Measurements from ENCODE around the gene RIC1. TPM values are rescaled to one million over a fixed set of nuclear protein-coding genes. Genes with fewer than 3 reads are reported as not detected.
"Not testable (repeated sequence)": the region's sequence is repeated elsewhere in the genome, so short reads cannot be mapped to it uniquely, and the experiment has no call there.

The RIC1 gene
- total RNA-seq (2022), result 18.6 and 19.4 TPM in 2 replicates
- Bru-seq, nascent RNA, result percentile 80 among the genes with signal in this experiment
- BruChase-seq, experiment 1, labeled RNA remaining after a 2-hour chase, result percentile 78 among the genes with signal in this experiment
- percentile 68 among the genes with signal in this experiment for BruChase-seq, experiment 2, labeled RNA remaining after a 6-hour chase
- long read RNA-seq, full-length matches to known transcripts, result 7 of 20 reads
- long read RNA-seq, partial matches to known transcripts, result 4 of 20 reads
- long read RNA-seq, other reads (novel, unspliced or antisense), result 9 of 20 reads

GRCh38 chr9:5628530-5629311 is at the start of gene RIC1:
RIC1 (plus strand) TSS chr9:5629107; CDS start chr9:5629310, 203 bp downstream.
- peak within 1 kb of the TSS; percentile 88 for H3K27ac Mint-ChIP-seq (ENCODE audit: unreplicated experiment)
- ChIA-PET POLR2A (interaction anchor here (0.6 to 1.8 kb wide), 8 partner anchors 10 to 380 kb away, joined by 3 to 5 read pairs (median 3); partner anchors contain the start of genes ERMP1 and PLGRKT), CTCF (interaction anchor here (0.6 to 1.4 kb wide), 2 partner anchors 29 to 1466 kb away, joined by 6 to 8 read pairs; no protein-coding TSS in a partner anchor)
- no TSS peak for BruUV-seq (replicated peaks)
- peak within 1 kb of the TSS; percentile 94 for H3K4me3 Mint-ChIP-seq (ENCODE audit: unreplicated experiment)
- no peaks in the 10 kb centered on the region for H3K27me3 Mint-ChIP-seq (ENCODE audit: insufficient read depth, unreplicated experiment)
- Histone ChIP-seq H3K9me3 (no peaks in the 10 kb centered on the region), H3K4me3 (ENCODE audit: low read depth, low read length) (peak within 1 kb of the TSS; percentile 91), H3K36me3 (ENCODE audit: control insufficient read depth, insufficient read depth, low read length) (no peaks in the 10 kb centered on the region), H3K27me3 (replicated peaks; ENCODE audit: control insufficient read depth, insufficient read depth, low read length) (no peaks in the 10 kb centered on the region), H3K4me1 (peaks cover 34% of the 10 kb centered on the region)
- no peaks in the 10 kb centered on the region for H3K9me3 Mint-ChIP-seq (ENCODE audit: unreplicated experiment)
- peaks cover 21% of the 10 kb centered on the region for H3K4me1 Mint-ChIP-seq (ENCODE audit: low read depth, unreplicated experiment)
- DNase-seq, result peak; percentile 85 to 88
- TF ChIP-seq CTCF (IDR thresholded peaks at IDR 0.05; ENCODE audit: insufficient read depth in 1 of 2, low read depth in 1 of 2, low read length in 1 of 2, severe bottlenecking in 1 of 2, unreplicated experiment in 1 of 2), result no peak
- H3K36me3 Mint-ChIP-seq (ENCODE audit: insufficient read depth, unreplicated experiment), result peaks cover 21% of the 10 kb centered on the region
- intact Hi-C loops (cut with micrococcal nuclease; ENCODE audit: unreplicated experiment), result loop anchor here (2.0 to 5.0 kb wide), 2 partner anchors 86 to 379 kb away; a partner anchor contains a TSS

DNA sequence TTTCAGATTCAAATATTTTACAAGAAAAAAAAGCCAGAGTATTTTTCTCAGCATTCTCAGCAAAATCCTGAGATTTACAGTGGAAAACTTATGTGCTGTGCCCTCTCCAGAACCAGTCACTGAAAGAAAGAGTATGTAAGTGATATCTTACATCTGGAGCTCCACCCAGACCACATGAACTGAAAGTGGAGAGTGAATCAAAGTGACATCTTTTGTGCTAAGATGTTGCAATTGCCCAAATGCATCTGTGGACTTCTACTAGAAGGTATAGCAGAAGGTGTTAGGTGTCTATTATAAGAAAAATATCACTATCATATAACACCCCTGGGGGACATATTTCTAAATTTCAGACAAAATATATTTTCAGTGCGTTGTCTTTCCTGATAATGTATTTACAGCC is 49.0 kb upstream of the RIC1 start:
- Mint-ChIP-seq H3K36me3 (ENCODE audit: insufficient read depth, unreplicated experiment) (no peaks in the 10 kb centered on the region), H3K27me3 (ENCODE audit: insufficient read depth, unreplicated experiment) (no peaks in the 10 kb centered on the region), H3K4me1 (ENCODE audit: low read depth, unreplicated experiment) (no peaks in the 10 kb centered on the region), H3K4me3 (ENCODE audit: unreplicated experiment) (no peak overlapping the region), H3K27ac (ENCODE audit: unreplicated experiment) (no peak overlapping the region), H3K9me3 (ENCODE audit: unreplicated experiment) (no peaks in the 10 kb centered on the region)
- ChIA-PET POLR2A (no interaction called here), CTCF (no interaction called here)
- H3K27me3 ChIP-seq (replicated peaks; ENCODE audit: control insufficient read depth, insufficient read depth, low read length), result no peaks in the 10 kb centered on the region
- no peaks in the 10 kb centered on the region for H3K36me3 ChIP-seq (ENCODE audit: control insufficient read depth, insufficient read depth, low read length)
- no peaks in the 10 kb centered on the region for H3K4me1 ChIP-seq
- BruUV-seq (replicated peaks), result no TSS peak
- DNase-seq, result no peak
- intact Hi-C loops (cut with micrococcal nuclease; ENCODE audit: unreplicated experiment), result no loop called here
- no peak for TF ChIP-seq CTCF (IDR thresholded peaks at IDR 0.05; ENCODE audit: insufficient read depth in 1 of 2, low read depth in 1 of 2, low read length in 1 of 2, severe bottlenecking in 1 of 2, unreplicated experiment in 1 of 2)
- no peaks in the 10 kb centered on the region for H3K9me3 ChIP-seq
- H3K4me3 ChIP-seq (ENCODE audit: low read depth, low read length), result no peak overlapping the region

DNA sequence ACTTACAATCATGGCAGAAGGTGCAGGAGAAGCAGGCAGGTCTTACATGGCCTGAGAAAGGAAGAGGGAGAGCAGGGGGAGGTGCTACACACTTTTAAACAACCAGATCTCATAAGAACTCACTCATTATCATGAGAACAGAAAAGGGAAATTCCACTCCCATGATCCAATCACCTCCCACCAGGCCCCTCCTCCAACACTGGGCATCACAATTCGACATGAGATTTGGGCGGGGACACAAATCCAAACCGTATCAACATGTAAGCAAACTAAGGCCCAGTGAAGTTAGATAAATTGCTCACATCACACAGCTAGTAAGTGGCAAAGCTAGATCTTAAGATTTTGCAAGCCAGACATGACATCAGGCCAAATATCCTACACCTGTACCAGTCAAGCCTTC is 48.3 kb upstream of the RIC1 start:
- H3K27ac Mint-ChIP-seq (ENCODE audit: unreplicated experiment), result no peak overlapping the region
- no TSS peak for BruUV-seq (replicated peaks)
- Histone ChIP-seq H3K36me3 (ENCODE audit: control insufficient read depth, insufficient read depth, low read length) (no peaks in the 10 kb centered on the region), H3K27me3 (replicated peaks; ENCODE audit: control insufficient read depth, insufficient read depth, low read length) (no peaks in the 10 kb centered on the region), H3K4me1 (no peaks in the 10 kb centered on the region), H3K9me3 (no peaks in the 10 kb centered on the region), H3K4me3 (ENCODE audit: low read depth, low read length) (no peak overlapping the region)
- H3K9me3 Mint-ChIP-seq (ENCODE audit: unreplicated experiment), result no peaks in the 10 kb centered on the region
- H3K4me3 Mint-ChIP-seq (ENCODE audit: unreplicated experiment), result no peak overlapping the region
- H3K36me3 Mint-ChIP-seq (ENCODE audit: insufficient read depth, unreplicated experiment), result no peaks in the 10 kb centered on the region
- POLR2A ChIA-PET, result no interaction called here
- DNase-seq, result no peak
- no peak for TF ChIP-seq CTCF (IDR thresholded peaks at IDR 0.05; ENCODE audit: insufficient read depth in 1 of 2, low read depth in 1 of 2, low read length in 1 of 2, severe bottlenecking in 1 of 2, unreplicated experiment in 1 of 2)
- intact Hi-C loops (cut with micrococcal nuclease; ENCODE audit: unreplicated experiment), result no loop called here
- H3K4me1 Mint-ChIP-seq (ENCODE audit: low read depth, unreplicated experiment), result no peaks in the 10 kb centered on the region
- CTCF ChIA-PET, result no interaction called here
- no peaks in the 10 kb centered on the region for H3K27me3 Mint-ChIP-seq (ENCODE audit: insufficient read depth, unreplicated experiment)

- H3K27me3 ChIP-seq (replicated peaks; ENCODE audit: control insufficient read depth, insufficient read depth, low read length); H3K9me3 ChIP-seq; H3K9me3 Mint-ChIP-seq (ENCODE audit: unreplicated experiment); H3K4me1 ChIP-seq; H3K36me3 Mint-ChIP-seq (ENCODE audit: insufficient read depth, unreplicated experiment); H3K36me3 ChIP-seq (ENCODE audit: control insufficient read depth, insufficient read depth, low read length); H3K27ac Mint-ChIP-seq (ENCODE audit: unreplicated experiment); H3K4me3 Mint-ChIP-seq (ENCODE audit: unreplicated experiment); H3K4me3 ChIP-seq (ENCODE audit: low read depth, low read length); H3K27me3 Mint-ChIP-seq (ENCODE audit: insufficient read depth, unreplicated experiment); intact Hi-C loops (cut with micrococcal nuclease; ENCODE audit: unreplicated experiment); H3K4me1 Mint-ChIP-seq (ENCODE audit: low read depth, unreplicated experiment); POLR2A ChIA-PET; CTCF ChIA-PET; DNase-seq; BruUV-seq (replicated peaks): not testable (repeated sequence)
These were observed 47.2 kb upstream of the RIC1 start for GRCh38 chr9:5581706-5582105.

Data from Caco-2 (cell line).